ENCODE measurements around the gene CFAP46. TPM values are rescaled to one million over a fixed set of nuclear protein-coding genes. Genes with fewer than 3 reads are reported as not detected.

CFAP46 gene
- total RNA-seq, 4 donors from 2014 or later = under 0.01 to 1.3 (median 0.28) TPM

DNA sequence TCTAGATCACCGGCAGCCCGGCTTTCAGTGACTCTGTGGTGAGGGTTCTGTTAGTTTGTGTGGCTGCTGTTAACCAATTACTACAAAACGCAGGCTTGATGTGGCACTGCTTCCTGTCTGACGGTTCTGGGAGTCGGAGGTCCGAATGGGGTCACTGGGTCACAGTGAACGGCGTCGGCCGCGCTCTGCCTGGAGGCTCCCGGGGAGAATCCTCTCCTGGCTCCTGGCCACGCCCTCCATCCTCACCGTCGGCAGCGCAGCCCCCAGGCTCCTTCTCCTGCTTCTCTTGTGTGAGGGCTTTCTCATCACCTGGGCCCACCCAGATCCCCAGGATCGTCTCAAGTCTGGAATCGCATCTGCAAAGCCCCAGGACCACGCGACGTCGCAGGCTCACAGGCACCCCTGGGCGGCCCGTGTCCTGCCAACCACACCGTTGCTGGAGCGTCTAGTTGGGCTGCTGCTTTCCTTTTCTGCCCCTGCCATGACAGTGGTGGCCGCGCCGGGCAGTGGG, 124.6 kb downstream of the CFAP46 start:
- no peak overlapping the region for H3K27ac ChIP-seq (replicated peaks in 1 of 4)
- TF ChIP-seq EP300 (IDR thresholded peaks at IDR 0.05) = no peak
- TF ChIP-seq POLR2AphosphoS5 (IDR thresholded peaks at IDR 0.05) = no peak
- TF ChIP-seq POLR2A (IDR thresholded peaks at IDR 0.05; ENCODE audit: low read depth) = no peak
- TF ChIP-seq, protein P1, sequence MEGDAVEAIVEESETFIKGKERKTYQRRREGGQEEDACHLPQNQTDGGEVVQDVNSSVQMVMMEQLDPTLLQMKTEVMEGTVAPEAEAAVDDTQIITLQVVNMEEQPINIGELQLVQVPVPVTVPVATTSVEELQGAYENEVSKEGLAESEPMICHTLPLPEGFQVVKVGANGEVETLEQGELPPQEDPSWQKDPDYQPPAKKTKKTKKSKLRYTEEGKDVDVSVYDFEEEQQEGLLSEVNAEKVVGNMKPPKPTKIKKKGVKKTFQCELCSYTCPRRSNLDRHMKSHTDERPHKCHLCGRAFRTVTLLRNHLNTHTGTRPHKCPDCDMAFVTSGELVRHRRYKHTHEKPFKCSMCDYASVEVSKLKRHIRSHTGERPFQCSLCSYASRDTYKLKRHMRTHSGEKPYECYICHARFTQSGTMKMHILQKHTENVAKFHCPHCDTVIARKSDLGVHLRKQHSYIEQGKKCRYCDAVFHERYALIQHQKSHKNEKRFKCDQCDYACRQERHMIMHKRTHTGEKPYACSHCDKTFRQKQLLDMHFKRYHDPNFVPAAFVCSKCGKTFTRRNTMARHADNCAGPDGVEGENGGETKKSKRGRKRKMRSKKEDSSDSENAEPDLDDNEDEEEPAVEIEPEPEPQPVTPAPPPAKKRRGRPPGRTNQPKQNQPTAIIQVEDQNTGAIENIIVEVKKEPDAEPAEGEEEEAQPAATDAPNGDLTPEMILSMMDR (IDR thresholded peaks at IDR 0.05) = no peak
- peaks cover 0 to 3% (median 0%) of the 10 kb centered on the region in 4 donors for H3K9me3 ChIP-seq
- peaks cover 0 to 68% (median 7%) of the 10 kb centered on the region in 4 donors for H3K27me3 ChIP-seq
- DNase-seq (ENCODE audit: extremely low spot score) = no peak
- 70% methylated on average over 29 of the region's 29 CpGs for WGBS
- H3K4me1 ChIP-seq = no peaks in the 10 kb centered on the region
- H3K4me3 ChIP-seq = no peak overlapping the region
- no peaks in the 10 kb centered on the region for H3K36me3 ChIP-seq
- intact Hi-C loops (cut with DNase I) = no loop called here

DNA sequence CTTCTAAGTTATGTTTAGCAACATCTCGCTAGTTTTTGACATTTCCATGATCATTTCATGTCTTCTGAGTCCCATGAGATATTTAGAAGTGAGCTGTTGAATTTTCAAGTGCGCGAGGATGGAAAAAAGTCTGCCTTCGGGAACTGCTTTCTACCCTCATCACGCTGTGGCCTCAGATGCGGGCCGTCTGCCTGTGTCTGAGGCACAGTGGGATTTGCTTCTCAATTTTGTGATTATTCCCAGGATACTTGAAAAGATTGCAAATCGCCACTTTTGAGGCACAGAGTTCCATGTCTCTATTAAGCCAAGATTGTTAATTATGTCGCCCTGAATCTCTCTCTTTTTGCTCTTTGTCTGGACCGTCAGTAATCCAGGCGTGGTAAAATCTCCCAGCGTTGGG, 125.7 kb downstream of the CFAP46 start:
- H3K27me3 ChIP-seq = peaks cover 0 to 78% (median 7%) of the 10 kb centered on the region in 4 donors
- intact Hi-C loops (cut with DNase I) = no loop called here
- DNase-seq (ENCODE audit: extremely low spot score) = no peak

DNA sequence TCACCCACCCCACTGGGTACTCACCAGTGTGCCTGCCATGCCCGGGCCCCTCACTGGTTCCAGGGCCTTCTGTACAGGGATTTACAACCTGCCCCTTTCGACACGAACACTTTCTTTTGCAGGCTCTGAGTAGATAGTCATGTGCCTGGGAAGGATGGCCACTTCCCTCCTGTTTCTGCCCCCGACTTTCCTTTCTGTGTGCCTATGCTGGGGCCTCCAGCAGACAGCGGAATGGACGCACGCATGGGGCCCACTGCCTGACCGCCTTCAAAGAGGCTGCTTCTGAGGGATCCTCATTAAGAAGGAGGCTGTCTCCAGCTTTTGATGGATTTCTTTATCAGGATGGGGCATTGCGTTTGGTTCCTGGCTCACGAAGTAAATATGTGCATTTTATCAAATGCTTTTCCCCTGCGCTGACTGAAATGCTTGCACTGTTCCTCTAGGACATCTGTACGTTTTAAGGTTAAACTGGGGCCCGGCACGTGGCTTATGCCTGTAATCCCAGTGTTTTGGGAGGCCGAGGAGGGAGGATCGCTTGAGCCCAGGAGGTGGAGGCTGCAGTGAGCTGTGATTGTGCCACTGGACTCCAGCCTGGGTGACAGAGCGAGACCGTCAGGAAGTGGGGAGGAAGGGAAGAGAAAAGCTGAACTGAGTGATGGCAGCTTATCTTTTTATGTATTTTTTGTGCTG, 127.1 kb downstream of the CFAP46 start:
- Histone ChIP-seq H3K4me3 (no peak overlapping the region), H3K9me3 (peaks cover 0 to 3% (median 0%) of the 10 kb centered on the region in 4 donors), H3K27me3 (peaks cover 0 to 91% (median 7%) of the 10 kb centered on the region in 4 donors), H3K4me1 (no peaks in the 10 kb centered on the region), H3K36me3 (no peaks in the 10 kb centered on the region), H3K27ac (replicated peaks in 1 of 4) (no peak overlapping the region)
- TF ChIP-seq EP300 (IDR thresholded peaks at IDR 0.05) = no peak
- TF ChIP-seq POLR2AphosphoS5 (IDR thresholded peaks at IDR 0.05) = no peak
- TF ChIP-seq POLR2A (IDR thresholded peaks at IDR 0.05; ENCODE audit: low read depth) = no peak
- TF ChIP-seq, protein P1 (IDR thresholded peaks at IDR 0.05) = no peak
- DNase-seq (ENCODE audit: extremely low spot score) = no peak
- intact Hi-C loops (cut with DNase I) = no loop called here
- WGBS = 76% methylated on average over 18 of the region's 18 CpGs

More for the DNA sequence above, 125.7 kb downstream of the CFAP46 start:
- no peaks in the 10 kb centered on the region for H3K4me1 ChIP-seq
- H3K36me3 ChIP-seq = no peaks in the 10 kb centered on the region
- no peak overlapping the region for H3K4me3 ChIP-seq
- WGBS = 77% methylated on average over 12 of the region's 12 CpGs
- H3K27ac ChIP-seq (replicated peaks in 1 of 4) = no peak overlapping the region
- TF ChIP-seq, protein P1 (IDR thresholded peaks at IDR 0.05) = no peak
- no peak for TF ChIP-seq POLR2AphosphoS5 (IDR thresholded peaks at IDR 0.05)
- no peak for TF ChIP-seq EP300 (IDR thresholded peaks at IDR 0.05)
- TF ChIP-seq POLR2A (IDR thresholded peaks at IDR 0.05; ENCODE audit: low read depth) = no peak
- H3K9me3 ChIP-seq = peaks cover 0 to 3% (median 0%) of the 10 kb centered on the region in 4 donors

DNA sequence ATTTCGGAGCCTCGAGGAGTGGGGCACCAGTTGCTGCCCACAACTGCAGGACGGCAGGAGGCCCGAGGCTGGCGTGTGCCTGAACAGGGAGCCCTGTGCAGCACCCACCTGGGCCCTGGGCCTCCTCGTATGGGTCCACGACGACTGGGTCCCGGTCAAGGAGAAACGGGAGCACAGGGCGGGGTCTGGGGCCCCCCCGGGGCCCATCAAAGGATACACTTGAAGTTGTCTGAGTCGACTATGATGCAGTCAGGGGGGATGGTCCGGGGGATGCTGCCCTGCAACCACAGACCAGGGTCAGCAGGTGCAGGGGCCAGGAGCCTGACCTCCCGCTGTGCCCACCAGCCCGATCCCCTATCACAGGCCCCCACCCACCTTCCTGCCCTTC, 127.9 kb downstream of the CFAP46 start:
- no peak overlapping the region for H3K4me3 ChIP-seq
- peaks cover 0 to 92% (median 7%) of the 10 kb centered on the region in 4 donors for H3K27me3 ChIP-seq
- intact Hi-C loops (cut with DNase I) = no loop called here

More for the DNA sequence above, 127.9 kb downstream of the CFAP46 start:
- H3K4me1 ChIP-seq = no peaks in the 10 kb centered on the region
- peaks cover 0 to 3% (median 0%) of the 10 kb centered on the region in 4 donors for H3K9me3 ChIP-seq
- DNase-seq (ENCODE audit: extremely low spot score) = no peak
- H3K27ac ChIP-seq (replicated peaks in 1 of 4) = no peak overlapping the region
- H3K36me3 ChIP-seq = no peaks in the 10 kb centered on the region
- WGBS = 73% methylated on average over 14 of the region's 16 CpGs
- TF ChIP-seq, protein P1 (IDR thresholded peaks at IDR 0.05) = no peak
- TF ChIP-seq POLR2A (IDR thresholded peaks at IDR 0.05; ENCODE audit: low read depth) = no peak
- TF ChIP-seq EP300 (IDR thresholded peaks at IDR 0.05) = no peak
- no peak for TF ChIP-seq POLR2AphosphoS5 (IDR thresholded peaks at IDR 0.05)
